ENCODE data around the gene ZNF701.

- no peak for TF ChIP-seq CTCF (conservative IDR thresholded peaks at IDR 0.05; ENCODE audit: low read length)
- no peak for TF ChIP-seq EZH2phosphoT487 (IDR thresholded peaks at IDR 0.05; ENCODE audit: borderline replicate concordance, low read depth, low read length)
Measured at GRCh38 chr19:52603558-52604207, 33.6 kb downstream of the ZNF701 start.
